GM12875 (cell line): ENCODE results near the gene LTBP3.

Experiments used
- H3K4me3 ChIP-seq: one replicate; pipeline ENCODE4 v1.5.1; 2011; ENCODE audit warnings: low read depth, low read length, control low read depth
- CTCF ChIP-seq: IDR thresholded peaks from 2 replicates; pipeline ENCODE4 v1.5.1; 2011; ENCODE audit warnings: low read depth, mild to moderate bottlenecking, control low read depth, inconsistent platforms, low read length, moderate library complexity, borderline replicate concordance; ENCODE audit not compliant: insufficient read depth

The LTBP3 gene

GRCh38 chr11:65556470-65557279 lies 1.5 kb downstream of the LTBP3 start:
- TF ChIP-seq CTCF, result no peak
- no peak overlapping the region for H3K4me3 ChIP-seq

- no peak for TF ChIP-seq CTCF
- no peak overlapping the region for H3K4me3 ChIP-seq
These were observed 2.4 kb downstream of the LTBP3 start for GRCh38 chr11:65555693-65556231.

GRCh38 chr11:65554842-65555430 lies 3.2 kb downstream of the LTBP3 start:
- no peak for TF ChIP-seq CTCF

GRCh38 chr11:65554057-65554818 lies 3.9 kb downstream of the LTBP3 start:
- no peak for TF ChIP-seq CTCF
- no peak overlapping the region for H3K4me3 ChIP-seq

More at GRCh38 chr11:65554842-65555430, 3.2 kb downstream of the LTBP3 start:
- H3K4me3 ChIP-seq, result no peak overlapping the region

- TF ChIP-seq CTCF, result no peak
These were observed 4.7 kb downstream of the LTBP3 start for GRCh38 chr11:65553301-65554001.

GRCh38 chr11:65552388-65552951 lies 5.7 kb downstream of the LTBP3 start:
- no peak overlapping the region for H3K4me3 ChIP-seq
- TF ChIP-seq CTCF, result no peak

More at GRCh38 chr11:65553301-65554001, 4.7 kb downstream of the LTBP3 start:
- no peak overlapping the region for H3K4me3 ChIP-seq
